ENCODE measurements around the gene A2ML1. TPM values are rescaled to one million over a fixed set of nuclear protein-coding genes. Genes with fewer than 3 reads are reported as not detected.
"Not testable (repeated sequence)": the region's sequence is repeated elsewhere in the genome, so short reads cannot be mapped to it uniquely, and the experiment has no call there.

The A2ML1 gene
- total RNA-seq, 1 donor from 2014 or later = not detected

DNA sequence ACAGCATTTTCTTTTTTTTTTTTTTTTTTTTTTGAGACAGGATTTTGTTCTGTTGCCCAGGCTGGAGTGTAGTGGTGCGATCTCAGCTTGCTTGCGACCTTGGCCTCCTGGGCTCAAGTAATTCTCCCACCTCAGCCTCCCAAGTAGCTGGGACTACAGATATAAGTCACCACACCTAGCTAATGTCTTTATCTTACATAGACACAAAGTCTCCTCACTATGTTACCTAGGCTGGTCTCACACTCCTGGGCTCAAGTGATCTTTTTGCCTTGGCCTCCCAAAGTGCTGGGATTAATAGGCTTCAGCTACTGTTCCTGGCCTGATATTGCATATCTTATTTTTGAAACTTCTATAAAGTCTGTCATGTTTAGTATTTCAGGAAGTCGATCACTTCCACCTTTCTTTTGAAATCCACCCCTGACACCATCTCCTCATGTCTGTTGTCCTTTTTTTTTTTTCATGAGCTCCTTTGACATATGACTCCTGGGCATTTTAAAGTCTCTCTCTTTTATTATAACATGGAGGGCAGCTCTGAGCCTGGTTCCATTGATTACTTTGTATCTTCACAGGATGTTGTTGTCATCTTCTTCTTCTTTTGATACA is 5.9 kb upstream of the A2ML1 start:
- Mint-ChIP-seq H3K4me3 (ENCODE audit: unreplicated experiment) (no peak overlapping the region), H3K27ac (ENCODE audit: unreplicated experiment) (no peak overlapping the region), H3K4me1 (ENCODE audit: low read depth) (peaks cover 3% of the 10 kb centered on the region), H3K36me3 (ENCODE audit: low read depth) (no peaks in the 10 kb centered on the region), H3K27me3 (ENCODE audit: low read depth) (no peaks in the 10 kb centered on the region), H3K9me3 (ENCODE audit: low read depth) (no peaks in the 10 kb centered on the region)
- DNase-seq (ENCODE audit: low spot score) = no peak
- TF ChIP-seq, protein P1, sequence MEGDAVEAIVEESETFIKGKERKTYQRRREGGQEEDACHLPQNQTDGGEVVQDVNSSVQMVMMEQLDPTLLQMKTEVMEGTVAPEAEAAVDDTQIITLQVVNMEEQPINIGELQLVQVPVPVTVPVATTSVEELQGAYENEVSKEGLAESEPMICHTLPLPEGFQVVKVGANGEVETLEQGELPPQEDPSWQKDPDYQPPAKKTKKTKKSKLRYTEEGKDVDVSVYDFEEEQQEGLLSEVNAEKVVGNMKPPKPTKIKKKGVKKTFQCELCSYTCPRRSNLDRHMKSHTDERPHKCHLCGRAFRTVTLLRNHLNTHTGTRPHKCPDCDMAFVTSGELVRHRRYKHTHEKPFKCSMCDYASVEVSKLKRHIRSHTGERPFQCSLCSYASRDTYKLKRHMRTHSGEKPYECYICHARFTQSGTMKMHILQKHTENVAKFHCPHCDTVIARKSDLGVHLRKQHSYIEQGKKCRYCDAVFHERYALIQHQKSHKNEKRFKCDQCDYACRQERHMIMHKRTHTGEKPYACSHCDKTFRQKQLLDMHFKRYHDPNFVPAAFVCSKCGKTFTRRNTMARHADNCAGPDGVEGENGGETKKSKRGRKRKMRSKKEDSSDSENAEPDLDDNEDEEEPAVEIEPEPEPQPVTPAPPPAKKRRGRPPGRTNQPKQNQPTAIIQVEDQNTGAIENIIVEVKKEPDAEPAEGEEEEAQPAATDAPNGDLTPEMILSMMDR (IDR thresholded peaks at IDR 0.05) = no peak

DNA sequence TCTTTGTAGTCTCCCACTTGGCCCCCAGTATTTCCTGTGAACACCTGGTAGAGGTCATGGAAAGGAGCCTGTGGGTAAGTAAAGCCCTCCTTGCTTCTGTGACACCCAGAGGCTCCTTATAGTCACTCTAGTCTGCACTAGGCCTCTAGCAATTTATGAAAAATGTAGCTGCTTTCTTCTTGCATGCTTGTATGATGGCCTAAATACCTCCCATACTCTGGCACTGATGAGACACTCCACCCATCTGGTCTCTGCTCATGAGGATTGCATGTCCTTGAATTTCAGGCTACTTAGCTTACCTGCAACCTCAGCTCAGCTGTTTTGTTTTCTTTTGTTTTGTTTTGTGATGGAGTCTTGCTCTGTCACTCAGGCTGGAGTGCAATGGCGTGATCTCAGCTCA is 4.6 kb upstream of the A2ML1 start:
- no peak for DNase-seq (ENCODE audit: low spot score)
- TF ChIP-seq, protein P1 (IDR thresholded peaks at IDR 0.05) = no peak
- Mint-ChIP-seq H3K36me3 (ENCODE audit: low read depth) (no peaks in the 10 kb centered on the region), H3K9me3 (ENCODE audit: low read depth) (no peaks in the 10 kb centered on the region), H3K27me3 (ENCODE audit: low read depth) (no peaks in the 10 kb centered on the region), H3K4me3 (ENCODE audit: unreplicated experiment) (no peak overlapping the region), H3K4me1 (ENCODE audit: low read depth) (peaks cover 3% of the 10 kb centered on the region), H3K27ac (ENCODE audit: unreplicated experiment) (no peak overlapping the region)

DNA sequence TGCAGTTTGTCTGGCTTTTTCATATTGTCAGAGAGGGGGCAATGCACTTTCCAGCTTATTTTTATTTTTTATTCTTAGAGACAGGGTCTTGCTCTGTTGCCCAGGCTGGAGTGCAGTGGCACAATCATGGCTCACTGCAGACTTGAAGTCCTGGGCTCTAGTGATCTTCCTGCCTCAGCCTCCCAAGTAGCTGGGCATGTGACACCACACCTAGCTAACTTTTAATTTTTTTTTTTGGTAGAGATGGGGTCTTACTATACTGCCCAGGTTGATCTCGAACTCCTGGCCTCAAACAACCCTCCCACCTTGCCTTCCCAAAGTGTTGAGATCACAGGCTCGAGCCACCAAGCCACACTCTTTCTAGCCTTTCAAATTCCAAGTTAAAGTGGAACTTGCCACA is 3.9 kb upstream of the A2ML1 start:
- H3K27me3 Mint-ChIP-seq (ENCODE audit: low read depth) = peaks cover 4% of the 10 kb centered on the region
- no peak overlapping the region for H3K27ac Mint-ChIP-seq (ENCODE audit: unreplicated experiment)
- no peaks in the 10 kb centered on the region for H3K36me3 Mint-ChIP-seq (ENCODE audit: low read depth)
- no peak overlapping the region for H3K4me3 Mint-ChIP-seq (ENCODE audit: unreplicated experiment)
- H3K9me3 Mint-ChIP-seq (ENCODE audit: low read depth) = no peaks in the 10 kb centered on the region
- DNase-seq (ENCODE audit: low spot score) = no peak
- H3K4me1 Mint-ChIP-seq (ENCODE audit: low read depth) = peaks cover 3% of the 10 kb centered on the region
- TF ChIP-seq, protein P1 (IDR thresholded peaks at IDR 0.05) = no peak

DNA sequence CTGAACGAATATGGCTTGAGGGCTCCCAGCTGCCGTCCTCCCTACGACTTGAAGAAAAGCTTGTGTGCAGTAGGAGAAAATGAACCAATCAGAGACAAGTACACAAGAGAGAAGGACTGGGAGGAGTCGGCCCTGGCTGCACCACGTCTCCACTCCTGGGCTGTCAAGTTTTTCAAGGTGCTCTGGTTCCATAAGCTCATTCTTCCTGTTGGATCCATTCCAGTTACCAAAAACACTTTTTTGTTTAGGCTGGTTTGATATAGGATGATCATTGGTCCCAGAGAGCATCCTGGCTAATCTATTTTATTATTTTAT is 2.8 kb upstream of the A2ML1 start:
- TF ChIP-seq, protein P1 (IDR thresholded peaks at IDR 0.05) = no peak
- Mint-ChIP-seq H3K9me3 (ENCODE audit: low read depth) (no peaks in the 10 kb centered on the region), H3K4me1 (ENCODE audit: low read depth) (peaks cover 3% of the 10 kb centered on the region), H3K36me3 (ENCODE audit: low read depth) (peaks cover 2% of the 10 kb centered on the region), H3K27ac (ENCODE audit: unreplicated experiment) (no peak overlapping the region), H3K4me3 (ENCODE audit: unreplicated experiment) (no peak overlapping the region), H3K27me3 (ENCODE audit: low read depth) (peaks cover 7% of the 10 kb centered on the region)
- no peak for DNase-seq (ENCODE audit: low spot score)

DNA sequence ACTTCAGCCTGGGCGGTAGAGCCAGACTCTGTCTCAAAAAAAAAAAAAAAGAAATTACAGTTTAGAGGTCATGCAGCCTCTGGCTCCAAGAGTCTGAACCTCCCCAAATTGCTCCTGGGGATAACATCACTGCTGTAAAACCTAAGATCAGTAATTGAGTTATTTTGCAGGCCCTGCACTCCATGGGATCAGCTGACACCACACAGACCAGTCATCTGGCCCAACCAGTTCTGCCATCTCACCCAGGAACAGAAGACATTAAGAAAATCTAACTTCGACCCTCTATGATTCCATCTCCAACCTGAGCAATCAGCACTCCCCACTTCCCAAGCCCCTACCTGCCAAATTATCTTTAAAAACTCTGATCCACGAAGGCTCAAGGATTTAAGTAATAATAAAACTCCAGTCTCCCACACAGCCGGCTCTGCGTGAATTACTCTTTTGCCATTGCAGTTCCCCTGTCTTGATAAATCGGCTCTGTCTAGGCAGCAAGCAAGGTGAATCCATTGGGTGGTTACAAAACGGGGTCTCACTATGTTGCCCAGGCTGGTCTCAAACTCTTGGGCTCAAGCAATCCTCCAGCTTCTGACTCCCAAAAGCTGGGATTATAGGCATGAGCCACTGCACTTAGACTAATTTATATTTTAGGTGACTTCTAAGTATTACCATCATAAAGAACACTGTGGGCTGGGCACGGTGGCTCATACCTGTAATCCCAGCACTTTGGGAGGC is 1.6 kb upstream of the A2ML1 start:
- H3K27ac Mint-ChIP-seq (ENCODE audit: unreplicated experiment); H3K9me3 Mint-ChIP-seq (ENCODE audit: low read depth); H3K4me3 Mint-ChIP-seq (ENCODE audit: unreplicated experiment); H3K36me3 Mint-ChIP-seq (ENCODE audit: low read depth); H3K4me1 Mint-ChIP-seq (ENCODE audit: low read depth); DNase-seq (ENCODE audit: low spot score): not testable (repeated sequence)
- H3K27me3 Mint-ChIP-seq (ENCODE audit: low read depth) = peaks cover 12% of the 10 kb centered on the region

DNA sequence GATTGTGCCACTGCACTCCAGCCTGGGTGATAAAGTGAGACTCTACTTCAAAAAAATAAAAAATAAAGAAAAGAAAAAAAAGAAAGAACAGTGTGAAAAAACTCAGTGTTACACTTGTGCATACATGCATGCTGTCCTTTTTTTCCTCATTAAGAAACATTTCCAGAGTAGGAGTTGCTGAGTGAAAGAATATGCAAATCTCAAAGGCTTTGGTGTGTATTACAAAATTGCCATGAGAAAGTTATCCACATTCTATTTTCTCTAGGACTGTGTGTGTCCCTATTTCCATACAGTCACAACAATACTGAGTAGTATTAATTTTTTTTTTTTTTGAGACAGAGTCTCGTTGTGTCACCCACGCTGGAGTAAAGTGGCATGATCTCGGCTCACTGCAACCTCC is 830 bp upstream of the A2ML1 start:
- Mint-ChIP-seq H3K27ac (ENCODE audit: unreplicated experiment) (no peak overlapping the region), H3K4me1 (ENCODE audit: low read depth) (peaks cover 3% of the 10 kb centered on the region), H3K4me3 (ENCODE audit: unreplicated experiment) (no peak overlapping the region), H3K9me3 (ENCODE audit: low read depth) (peaks cover 10% of the 10 kb centered on the region), H3K36me3 (ENCODE audit: low read depth) (peaks cover 3% of the 10 kb centered on the region), H3K27me3 (ENCODE audit: low read depth) (peaks cover 12% of the 10 kb centered on the region)
- TF ChIP-seq, protein P1 (IDR thresholded peaks at IDR 0.05) = no peak
- no peak for DNase-seq (ENCODE audit: low spot score)
